Loucy (cell line): ENCODE measurements around the gene TACO1.

Source experiments
- EZH2phosphoT487 ChIP-seq: fragments of 200-600 bp; IDR thresholded peaks from 2 replicates; pipeline ENCODE4 v1.6.1; 2018; ENCODE audit warnings: antibody characterized with exemption, mild to moderate bottlenecking, moderate library complexity, borderline replicate concordance
- TF ChIP-seq, protein P1 (sequence below): fragments of 200-600 bp; sonication (generic); conservative IDR thresholded peaks from 2 replicates; pipeline ENCODE4 v1.5.1; 2014; ENCODE audit warnings: mild to moderate bottlenecking, antibody characterized with exemption, low read length

DNA sequence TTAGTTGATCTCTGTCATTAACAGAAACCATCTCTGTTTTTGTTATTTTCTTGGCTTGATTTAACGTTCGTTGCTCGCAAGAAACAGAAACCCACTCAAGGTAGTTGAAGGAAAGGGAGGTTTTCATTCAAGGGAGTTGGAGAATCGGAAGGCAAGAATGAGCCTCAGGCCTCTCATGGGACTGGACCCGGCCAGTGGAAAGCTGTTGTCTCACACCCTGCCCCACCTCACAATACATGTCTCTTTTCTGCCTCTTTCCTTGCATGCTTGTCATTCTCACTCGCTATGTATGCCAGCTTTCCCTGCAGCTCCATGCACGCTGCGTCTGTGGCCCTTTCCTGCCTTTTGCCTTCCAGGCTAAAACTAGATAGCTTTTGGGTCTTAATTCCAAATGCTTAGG is 32.1 kb upstream of the TACO1 start:
- no peak for TF ChIP-seq EZH2phosphoT487
- TF ChIP-seq, protein P1, sequence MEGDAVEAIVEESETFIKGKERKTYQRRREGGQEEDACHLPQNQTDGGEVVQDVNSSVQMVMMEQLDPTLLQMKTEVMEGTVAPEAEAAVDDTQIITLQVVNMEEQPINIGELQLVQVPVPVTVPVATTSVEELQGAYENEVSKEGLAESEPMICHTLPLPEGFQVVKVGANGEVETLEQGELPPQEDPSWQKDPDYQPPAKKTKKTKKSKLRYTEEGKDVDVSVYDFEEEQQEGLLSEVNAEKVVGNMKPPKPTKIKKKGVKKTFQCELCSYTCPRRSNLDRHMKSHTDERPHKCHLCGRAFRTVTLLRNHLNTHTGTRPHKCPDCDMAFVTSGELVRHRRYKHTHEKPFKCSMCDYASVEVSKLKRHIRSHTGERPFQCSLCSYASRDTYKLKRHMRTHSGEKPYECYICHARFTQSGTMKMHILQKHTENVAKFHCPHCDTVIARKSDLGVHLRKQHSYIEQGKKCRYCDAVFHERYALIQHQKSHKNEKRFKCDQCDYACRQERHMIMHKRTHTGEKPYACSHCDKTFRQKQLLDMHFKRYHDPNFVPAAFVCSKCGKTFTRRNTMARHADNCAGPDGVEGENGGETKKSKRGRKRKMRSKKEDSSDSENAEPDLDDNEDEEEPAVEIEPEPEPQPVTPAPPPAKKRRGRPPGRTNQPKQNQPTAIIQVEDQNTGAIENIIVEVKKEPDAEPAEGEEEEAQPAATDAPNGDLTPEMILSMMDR, result no peak
